HEK293 (cell line): ENCODE measurements around the gene CSK.
A peak's percentile ranks its signal among the peaks of the same experiment; 100 is the strongest.

Source experiments
- GFI1B ChIP-seq: fragments of 450-650 bp; formaldehyde crosslinking; IDR thresholded peaks from 2 replicates; pipeline ENCODE4 v1.5.1; 2016; ENCODE audit warnings: missing biosample characterization, missing genetic modification characterization
- GLI4 ChIP-seq: fragments of 450-650 bp; formaldehyde crosslinking; IDR thresholded peaks from 2 replicates; pipeline ENCODE4 v1.5.1; 2016; ENCODE audit warnings: missing biosample characterization, missing genetic modification characterization
- HOXC10 ChIP-seq: sonication (generic); formaldehyde crosslinking; IDR thresholded peaks from 2 replicates; pipeline ENCODE4 v1.8.1; 2023; ENCODE audit warnings: mild to moderate bottlenecking, missing genetic modification reagents
- SALL2 ChIP-seq: fragments of 450-650 bp; formaldehyde crosslinking; IDR thresholded peaks from 2 replicates; pipeline ENCODE4 v1.5.0; 2017; ENCODE audit warnings: missing biosample characterization, mild to moderate bottlenecking, missing genetic modification characterization, borderline replicate concordance
- SETDB1 ChIP-seq: IDR thresholded peaks from one replicate; pipeline ENCODE4 v1.6.1; 2017; ENCODE audit warnings: mild to moderate bottlenecking, low read length, moderate library complexity, mixed read lengths; ENCODE audit not compliant: insufficient read length
- SP2 ChIP-seq: fragments of 450-650 bp; formaldehyde crosslinking; IDR thresholded peaks from 2 replicates; pipeline ENCODE4 v1.5.1; 2016; ENCODE audit warnings: missing biosample characterization, missing genetic modification characterization
- SP7 ChIP-seq: fragments of 450-650 bp; formaldehyde crosslinking; IDR thresholded peaks from 2 replicates; pipeline ENCODE4 v1.5.1; 2016; ENCODE audit warnings: missing biosample characterization, missing genetic modification characterization
- WT1 ChIP-seq: fragments of 450-650 bp; formaldehyde crosslinking; IDR thresholded peaks from 2 replicates; pipeline ENCODE4 v1.5.1; 2016; ENCODE audit warnings: missing biosample characterization, missing genetic modification characterization
- ZBTB8A ChIP-seq: fragments of 450-650 bp; formaldehyde crosslinking; IDR thresholded peaks from 2 replicates; pipeline ENCODE4 v1.5.1; 2016; ENCODE audit warnings: missing biosample characterization, missing genetic modification characterization
- ZFHX2 ChIP-seq: fragments of 450-650 bp; formaldehyde crosslinking; conservative IDR thresholded peaks from 2 replicates; pipeline ENCODE4 v1.5.1; 2016; ENCODE audit warnings: missing biosample characterization, missing genetic modification characterization
- ZNF169 ChIP-seq: fragments of 450-650 bp; formaldehyde crosslinking; IDR thresholded peaks from 2 replicates; pipeline ENCODE4 v1.5.1; 2016; ENCODE audit warnings: missing biosample characterization, missing genetic modification characterization
- ZNF211 ChIP-seq: fragments of 450-650 bp; formaldehyde crosslinking; IDR thresholded peaks from 2 replicates; pipeline ENCODE4 v1.5.1; 2016; ENCODE audit warnings: low read depth, missing biosample characterization, missing genetic modification characterization
- ZNF223 ChIP-seq: fragments of 450-650 bp; formaldehyde crosslinking; IDR thresholded peaks from 2 replicates; pipeline ENCODE4 v1.5.1; 2016; ENCODE audit warnings: missing biosample characterization, missing genetic modification characterization
- ZNF24 ChIP-seq: fragments of 450-650 bp; formaldehyde crosslinking; IDR thresholded peaks from 2 replicates; pipeline ENCODE4 v1.5.1; 2016; ENCODE audit warnings: missing biosample characterization, missing genetic modification characterization
- ZNF248 ChIP-seq: fragments of 450-650 bp; formaldehyde crosslinking; IDR thresholded peaks from 2 replicates; pipeline ENCODE4 v1.5.1; 2017; ENCODE audit warnings: missing biosample characterization, missing genetic modification characterization
- ZNF266 ChIP-seq: fragments of 450-650 bp; formaldehyde crosslinking; IDR thresholded peaks from 2 replicates; pipeline ENCODE4 v1.5.1; 2016; ENCODE audit warnings: missing biosample characterization, missing genetic modification characterization, low read depth
- ZNF341 ChIP-seq: fragments of 450-650 bp; formaldehyde crosslinking; IDR thresholded peaks from 2 replicates; pipeline ENCODE4; 2016; ENCODE audit warnings: low read depth, missing biosample characterization, missing genetic modification characterization
- ZNF37A ChIP-seq: fragments of 450-650 bp; IDR thresholded peaks from 2 replicates; pipeline ENCODE4 v1.5.1; 2018; ENCODE audit warnings: missing biosample characterization, missing genetic modification characterization
- ZNF426 ChIP-seq: fragments of 450-650 bp; formaldehyde crosslinking; IDR thresholded peaks from 2 replicates; pipeline ENCODE4 v1.5.1; 2017; ENCODE audit warnings: missing biosample characterization, missing genetic modification characterization, mild to moderate bottlenecking, inconsistent platforms, moderate library complexity
- ZNF473 ChIP-seq: fragments of 450-650 bp; formaldehyde crosslinking; IDR thresholded peaks from 2 replicates; pipeline ENCODE4 v1.5.1; 2017; ENCODE audit warnings: missing biosample characterization, missing genetic modification characterization
- ZNF558 ChIP-seq: fragments of 450-650 bp; formaldehyde crosslinking; IDR thresholded peaks from 2 replicates; pipeline ENCODE4 v1.5.1; 2016; ENCODE audit warnings: missing biosample characterization, missing genetic modification characterization
- ZNF621 ChIP-seq: fragments of 450-650 bp; formaldehyde crosslinking; IDR thresholded peaks from 2 replicates; pipeline ENCODE4 v1.5.1; 2017; ENCODE audit warnings: missing biosample characterization, missing genetic modification characterization
- ZNF626 ChIP-seq: fragments of 450-650 bp; sonication (Bioruptor Pico); formaldehyde crosslinking; IDR thresholded peaks from 2 replicates; pipeline ENCODE4 v1.5.1; 2018; ENCODE audit warnings: missing biosample characterization, missing genetic modification characterization, inconsistent platforms
- ZNF629 ChIP-seq: fragments of 450-650 bp; formaldehyde crosslinking; IDR thresholded peaks from 2 replicates; pipeline ENCODE4 v1.5.1; 2017; ENCODE audit warnings: missing biosample characterization, missing genetic modification characterization
- ZNF776 ChIP-seq: fragments of 450-650 bp; formaldehyde crosslinking; IDR thresholded peaks from 2 replicates; pipeline ENCODE4 v1.5.0; 2017; ENCODE audit warnings: missing biosample characterization, missing genetic modification characterization, borderline replicate concordance
- ZXDB ChIP-seq: fragments of 450-650 bp; formaldehyde crosslinking; IDR thresholded peaks from 2 replicates; pipeline ENCODE4 v1.5.1; 2016; ENCODE audit warnings: missing biosample characterization, missing genetic modification characterization
- TF ChIP-seq, protein P1 (sequence below): fragments of 450-650 bp; formaldehyde crosslinking; IDR thresholded peaks from 2 replicates; pipeline ENCODE4 v1.5.1; 2017; ENCODE audit warnings: missing biosample characterization, missing genetic modification characterization
- TF ChIP-seq, protein P2 (sequence below): fragments of 450-650 bp; formaldehyde crosslinking; IDR thresholded peaks from 2 replicates; pipeline ENCODE4 v1.5.1; 2017; ENCODE audit warnings: missing biosample characterization, missing genetic modification characterization
- TF ChIP-seq, protein P3 (sequence below): fragments of 450-650 bp; formaldehyde crosslinking; IDR thresholded peaks from 2 replicates; pipeline ENCODE4 v1.5.1; 2017; ENCODE audit warnings: missing biosample characterization, missing genetic modification characterization
- TF ChIP-seq, protein P4 (sequence below): fragments of 450-650 bp; formaldehyde crosslinking; IDR thresholded peaks from 2 replicates; pipeline ENCODE4 v1.5.1; 2016; ENCODE audit warnings: missing biosample characterization, missing genetic modification characterization
- TF ChIP-seq, protein P5 (sequence below): fragments of 450-650 bp; formaldehyde crosslinking; IDR thresholded peaks from 2 replicates; pipeline ENCODE4 v1.5.1; 2016; ENCODE audit warnings: missing biosample characterization, missing genetic modification characterization

The CSK gene

DNA sequence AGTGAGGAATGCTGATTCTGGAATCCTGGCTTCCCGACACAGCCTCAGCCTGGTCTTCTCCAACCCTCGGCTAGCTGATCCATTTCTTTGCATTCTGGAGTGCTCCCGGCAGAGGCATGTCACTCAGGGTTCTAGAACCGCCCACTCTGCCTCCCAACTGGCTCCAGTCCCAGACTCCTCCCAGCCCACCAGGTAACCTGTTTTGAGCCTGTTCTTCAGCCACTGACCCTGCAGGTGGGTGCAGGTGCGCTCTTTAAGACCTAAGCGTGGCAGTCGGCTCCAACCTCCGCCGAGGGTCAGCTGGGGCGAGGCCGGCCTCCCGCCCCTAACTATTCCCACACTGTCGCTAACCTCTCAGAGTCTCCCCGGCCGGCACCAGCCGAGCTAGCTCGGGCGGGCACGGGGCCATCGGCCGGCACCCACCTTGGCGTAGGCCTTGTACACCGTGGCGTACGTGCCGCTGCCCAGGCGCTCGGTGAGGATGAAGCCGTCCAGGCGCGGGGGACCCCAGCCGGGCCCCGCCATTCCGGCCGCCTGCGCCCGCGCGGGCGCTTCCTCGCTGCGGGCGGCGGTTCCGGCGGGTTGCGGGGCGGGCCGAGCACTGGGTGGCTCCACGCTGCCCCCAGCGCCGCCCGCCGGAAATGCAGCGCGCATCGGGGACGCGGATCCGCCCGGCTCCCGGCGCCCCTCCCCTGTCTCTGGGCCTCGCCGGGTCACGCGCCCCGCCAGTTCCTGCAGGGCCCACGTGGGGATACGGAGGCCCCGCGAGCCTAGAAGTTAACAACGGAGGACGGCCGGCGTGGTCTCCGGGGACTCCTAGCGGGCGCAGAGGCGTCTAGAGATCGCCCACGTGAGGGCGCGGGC lies 60.9 kb downstream of the CSK start, which contains the start of gene ULK3 (continued):
- TF ChIP-seq ZBTB8A (peak; percentile 99), SP7 (tag by site-specific recombination) (peak; percentile 64), ZNF629 (peak; percentile 55; the same call in 1 of the 2 replicates), ZFHX2 (tag by site-specific recombination) (peak; percentile 100), HOXC10 (no peak), ZNF621 (no peak), ZXDB (peak; percentile 87; the same call in 1 of the 2 replicates), ZNF473 (tag by site-specific recombination) (no peak), SALL2 (tag by site-specific recombination) (no peak), SETDB1 (no peak), ZNF169 (tag by site-specific recombination) (no peak), ZNF223 (0 out of 2 replicates have a peak, but pooled peaks have one; percentile 61), ZNF776 (tag by site-specific recombination) (no peak), ZNF426 (tag by site-specific recombination) (no peak), ZNF37A (tag by site-specific recombination) (peak; percentile 46; the same call in 1 of the 2 replicates), ZNF558 (tag by site-specific recombination) (no peak), SP2 (peak; percentile 63), ZNF211 (no peak), GFI1B (tag by site-specific recombination) (peak; percentile 63; the same call in 1 of the 2 replicates), ZNF24 (peak; percentile 17; the same call in 1 of the 2 replicates), ZNF248 (no peak), ZNF266 (no peak), GLI4 (no peak), WT1 (tag by site-specific recombination) (peak; percentile 76), ZNF626 (tag by site-specific recombination) (no peak), ZNF341 (tag by site-specific recombination) (peak; percentile 93)
- TF ChIP-seq, protein P1, sequence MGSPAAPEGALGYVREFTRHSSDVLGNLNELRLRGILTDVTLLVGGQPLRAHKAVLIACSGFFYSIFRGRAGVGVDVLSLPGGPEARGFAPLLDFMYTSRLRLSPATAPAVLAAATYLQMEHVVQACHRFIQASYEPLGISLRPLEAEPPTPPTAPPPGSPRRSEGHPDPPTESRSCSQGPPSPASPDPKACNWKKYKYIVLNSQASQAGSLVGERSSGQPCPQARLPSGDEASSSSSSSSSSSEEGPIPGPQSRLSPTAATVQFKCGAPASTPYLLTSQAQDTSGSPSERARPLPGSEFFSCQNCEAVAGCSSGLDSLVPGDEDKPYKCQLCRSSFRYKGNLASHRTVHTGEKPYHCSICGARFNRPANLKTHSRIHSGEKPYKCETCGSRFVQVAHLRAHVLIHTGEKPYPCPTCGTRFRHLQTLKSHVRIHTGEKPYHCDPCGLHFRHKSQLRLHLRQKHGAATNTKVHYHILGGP (tag by site-specific recombination) = no peak
- TF ChIP-seq, protein P2, sequence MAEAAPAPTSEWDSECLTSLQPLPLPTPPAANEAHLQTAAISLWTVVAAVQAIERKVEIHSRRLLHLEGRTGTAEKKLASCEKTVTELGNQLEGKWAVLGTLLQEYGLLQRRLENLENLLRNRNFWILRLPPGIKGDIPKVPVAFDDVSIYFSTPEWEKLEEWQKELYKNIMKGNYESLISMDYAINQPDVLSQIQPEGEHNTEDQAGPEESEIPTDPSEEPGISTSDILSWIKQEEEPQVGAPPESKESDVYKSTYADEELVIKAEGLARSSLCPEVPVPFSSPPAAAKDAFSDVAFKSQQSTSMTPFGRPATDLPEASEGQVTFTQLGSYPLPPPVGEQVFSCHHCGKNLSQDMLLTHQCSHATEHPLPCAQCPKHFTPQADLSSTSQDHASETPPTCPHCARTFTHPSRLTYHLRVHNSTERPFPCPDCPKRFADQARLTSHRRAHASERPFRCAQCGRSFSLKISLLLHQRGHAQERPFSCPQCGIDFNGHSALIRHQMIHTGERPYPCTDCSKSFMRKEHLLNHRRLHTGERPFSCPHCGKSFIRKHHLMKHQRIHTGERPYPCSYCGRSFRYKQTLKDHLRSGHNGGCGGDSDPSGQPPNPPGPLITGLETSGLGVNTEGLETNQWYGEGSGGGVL (tag by site-specific recombination) = 0 out of 2 replicates have a peak, but pooled peaks have one; percentile 19
- TF ChIP-seq, protein P3, sequence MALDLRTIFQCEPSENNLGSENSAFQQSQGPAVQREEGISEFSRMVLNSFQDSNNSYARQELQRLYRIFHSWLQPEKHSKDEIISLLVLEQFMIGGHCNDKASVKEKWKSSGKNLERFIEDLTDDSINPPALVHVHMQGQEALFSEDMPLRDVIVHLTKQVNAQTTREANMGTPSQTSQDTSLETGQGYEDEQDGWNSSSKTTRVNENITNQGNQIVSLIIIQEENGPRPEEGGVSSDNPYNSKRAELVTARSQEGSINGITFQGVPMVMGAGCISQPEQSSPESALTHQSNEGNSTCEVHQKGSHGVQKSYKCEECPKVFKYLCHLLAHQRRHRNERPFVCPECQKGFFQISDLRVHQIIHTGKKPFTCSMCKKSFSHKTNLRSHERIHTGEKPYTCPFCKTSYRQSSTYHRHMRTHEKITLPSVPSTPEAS (tag by site-specific recombination) = no peak
- TF ChIP-seq, protein P4, sequence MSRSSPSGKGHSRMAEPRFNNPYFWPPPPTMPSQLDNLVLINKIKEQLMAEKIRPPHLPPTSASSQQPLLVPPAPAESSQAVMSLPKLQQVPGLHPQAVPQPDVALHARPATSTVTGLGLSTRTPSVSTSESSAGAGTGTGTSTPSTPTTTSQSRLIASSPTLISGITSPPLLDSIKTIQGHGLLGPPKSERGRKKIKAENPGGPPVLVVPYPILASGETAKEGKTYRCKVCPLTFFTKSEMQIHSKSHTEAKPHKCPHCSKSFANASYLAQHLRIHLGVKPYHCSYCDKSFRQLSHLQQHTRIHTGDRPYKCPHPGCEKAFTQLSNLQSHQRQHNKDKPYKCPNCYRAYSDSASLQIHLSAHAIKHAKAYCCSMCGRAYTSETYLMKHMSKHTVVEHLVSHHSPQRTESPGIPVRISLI (tag by site-specific recombination) = no peak
- TF ChIP-seq, protein P5, sequence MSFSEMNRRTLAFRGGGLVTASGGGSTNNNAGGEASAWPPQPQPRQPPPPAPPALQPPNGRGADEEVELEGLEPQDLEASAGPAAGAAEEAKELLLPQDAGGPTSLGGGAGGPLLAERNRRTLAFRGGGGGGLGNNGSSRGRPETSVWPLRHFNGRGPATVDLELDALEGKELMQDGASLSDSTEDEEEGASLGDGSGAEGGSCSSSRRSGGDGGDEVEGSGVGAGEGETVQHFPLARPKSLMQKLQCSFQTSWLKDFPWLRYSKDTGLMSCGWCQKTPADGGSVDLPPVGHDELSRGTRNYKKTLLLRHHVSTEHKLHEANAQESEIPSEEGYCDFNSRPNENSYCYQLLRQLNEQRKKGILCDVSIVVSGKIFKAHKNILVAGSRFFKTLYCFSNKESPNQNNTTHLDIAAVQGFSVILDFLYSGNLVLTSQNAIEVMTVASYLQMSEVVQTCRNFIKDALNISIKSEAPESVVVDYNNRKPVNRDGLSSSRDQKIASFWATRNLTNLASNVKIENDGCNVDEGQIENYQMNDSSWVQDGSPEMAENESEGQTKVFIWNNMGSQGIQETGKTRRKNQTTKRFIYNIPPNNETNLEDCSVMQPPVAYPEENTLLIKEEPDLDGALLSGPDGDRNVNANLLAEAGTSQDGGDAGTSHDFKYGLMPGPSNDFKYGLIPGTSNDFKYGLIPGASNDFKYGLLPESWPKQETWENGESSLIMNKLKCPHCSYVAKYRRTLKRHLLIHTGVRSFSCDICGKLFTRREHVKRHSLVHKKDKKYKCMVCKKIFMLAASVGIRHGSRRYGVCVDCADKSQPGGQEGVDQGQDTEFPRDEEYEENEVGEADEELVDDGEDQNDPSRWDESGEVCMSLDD (tag by site-specific recombination) = peak; percentile 86
